Stimulated activated CD4-positive, alpha-beta T cell treated with anti-CD3 and anti-CD28 coated beads, Interleukin-1b, Interleukin-23, amount 100 ng/mL, for 48 hours (primary cell): Measurements from ENCODE around the gene PDE7B.
"Not testable (repeated sequence)": the region's sequence is repeated elsewhere in the genome, so short reads cannot be mapped to it uniquely, and the experiment has no call there.

ENCODE experiments used
- DNase-seq: peaks from one replicate; pipeline ENCODE4 v3.0.0-alpha.2; 2020

The PDE7B gene

DNA sequence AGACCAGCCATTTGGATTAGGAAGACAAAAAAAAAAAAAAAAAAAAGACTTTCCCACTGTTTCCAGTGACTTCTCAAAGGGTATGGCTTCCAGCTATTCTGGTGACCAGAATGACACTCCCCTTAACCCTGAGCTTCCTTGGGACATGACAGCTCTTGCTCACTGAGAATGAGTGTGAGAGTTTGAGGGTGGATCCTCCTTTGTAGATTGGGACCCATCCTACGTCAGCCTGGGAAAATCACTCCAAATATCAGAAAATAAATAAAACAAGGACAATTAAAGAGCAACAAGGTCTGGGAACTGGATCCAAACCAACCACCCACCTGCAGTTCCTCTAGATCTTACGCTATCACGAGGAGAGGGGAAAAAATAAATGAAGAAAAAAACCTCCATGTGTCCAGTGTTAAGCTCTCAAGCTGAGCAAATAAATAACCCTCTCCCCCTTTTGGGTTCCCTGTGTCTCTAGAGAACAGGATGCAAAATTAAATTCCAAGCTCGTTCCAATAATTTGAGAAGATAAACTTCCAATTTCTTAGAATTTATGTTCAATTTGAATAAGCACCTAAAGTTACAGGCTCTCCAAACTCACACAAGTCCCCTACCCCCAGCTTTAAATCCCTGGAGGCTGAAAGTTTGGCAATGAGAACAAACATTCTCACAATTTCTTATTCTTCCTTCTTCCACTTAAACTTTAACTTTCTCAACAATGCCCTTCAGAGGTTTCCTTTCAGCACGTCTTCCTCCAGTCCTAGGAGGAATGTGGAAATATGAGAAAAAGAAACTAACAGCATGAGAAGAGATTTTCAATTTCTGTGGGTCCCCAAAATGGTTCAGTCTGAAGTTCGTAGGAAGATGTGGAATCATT lies 228.4 kb downstream of the PDE7B start:
- DNase-seq = no peak

DNA sequence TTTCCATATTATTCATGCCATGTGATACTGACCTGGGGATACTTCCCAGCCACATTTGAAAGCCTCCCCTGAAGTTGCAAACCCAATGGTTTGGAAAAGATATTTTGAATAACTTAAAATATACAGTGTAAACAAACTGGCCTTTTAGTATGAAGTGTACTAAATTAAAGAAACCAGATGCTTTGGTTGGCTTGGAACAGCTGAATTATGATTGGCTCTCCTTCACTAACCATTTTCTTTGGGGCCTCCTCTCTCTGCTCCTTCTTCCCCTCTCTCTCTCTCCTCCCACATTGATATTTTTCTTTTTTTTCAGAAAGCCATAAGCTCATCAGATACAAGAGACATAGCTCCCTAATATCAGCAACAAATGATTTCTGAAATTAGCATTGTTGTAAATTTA lies 232.0 kb downstream of the PDE7B start:
- no peak for DNase-seq

DNA sequence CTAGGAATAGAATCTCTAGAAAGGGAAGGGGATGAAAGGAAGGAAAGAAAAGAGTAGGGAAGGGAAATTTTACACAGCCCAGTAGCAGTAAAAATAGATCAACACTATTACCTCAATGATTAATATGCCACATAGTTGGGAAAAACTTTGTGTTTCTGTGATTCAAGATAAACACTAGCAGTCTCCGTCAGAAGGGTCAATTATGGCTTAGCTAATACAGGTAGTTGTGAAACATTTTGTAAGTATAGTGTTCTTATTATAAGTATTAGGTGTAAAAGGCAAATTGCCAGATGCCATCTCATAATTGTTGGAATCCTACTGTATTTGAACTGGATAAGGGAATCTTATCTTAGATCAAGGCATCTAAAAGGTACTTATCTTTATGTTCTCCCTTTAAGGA lies 232.9 kb downstream of the PDE7B start:
- no peak for DNase-seq

DNA sequence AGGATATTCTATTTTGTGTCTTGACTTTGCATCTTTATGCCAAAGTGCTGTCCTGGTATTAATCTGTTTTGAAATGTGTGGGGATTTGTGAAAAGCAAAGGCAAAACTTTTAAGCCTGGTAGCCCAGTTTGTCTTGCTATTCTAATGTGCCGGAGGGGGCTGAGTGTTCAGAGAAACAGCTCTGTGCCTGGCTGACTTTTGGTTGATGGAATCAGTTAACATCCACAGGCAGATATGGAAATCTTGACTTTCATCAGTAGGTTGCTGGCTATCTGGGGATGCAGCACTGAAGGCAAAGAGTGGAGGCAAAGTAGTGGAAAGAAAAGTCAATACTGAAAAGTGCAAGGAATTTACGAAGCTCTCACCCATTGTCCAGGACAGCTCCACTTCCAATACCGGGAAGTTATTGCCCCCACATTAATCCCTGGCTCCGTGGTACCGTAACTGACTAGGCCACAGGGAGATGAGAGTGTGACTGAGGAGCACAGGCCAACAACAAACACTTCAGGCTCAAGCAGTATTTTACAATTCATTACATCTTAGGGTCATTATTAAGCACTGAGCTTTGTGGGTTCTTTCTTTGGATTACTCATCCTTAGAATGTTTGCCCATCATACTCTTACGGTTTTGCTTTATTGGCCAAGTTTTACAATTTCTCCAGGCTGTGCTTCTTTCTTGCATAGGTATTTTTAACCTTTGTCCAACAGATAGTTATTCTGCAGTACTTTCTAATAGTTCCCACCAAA lies 234.0 kb downstream of the PDE7B start:
- DNase-seq = no peak

DNA sequence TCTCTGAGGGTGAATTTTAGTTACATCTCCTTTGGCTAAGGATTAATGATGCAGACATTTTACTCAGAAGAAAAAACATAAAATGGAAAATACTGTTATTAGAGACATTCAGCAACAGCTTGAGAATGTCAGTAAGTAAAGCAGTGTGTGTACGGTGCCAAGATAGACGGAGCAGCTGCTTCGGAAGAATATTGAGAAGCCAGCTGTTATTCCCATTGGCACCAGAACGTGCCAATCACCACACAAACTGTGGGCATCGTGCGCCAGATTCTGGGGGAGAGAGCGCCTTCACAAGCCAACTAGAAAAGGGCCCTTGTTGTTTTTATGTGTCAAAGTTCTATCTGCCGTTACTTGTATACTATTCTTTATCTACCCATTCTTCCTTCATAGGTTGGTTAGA lies 235.2 kb downstream of the PDE7B start:
- DNase-seq = no peak

DNA sequence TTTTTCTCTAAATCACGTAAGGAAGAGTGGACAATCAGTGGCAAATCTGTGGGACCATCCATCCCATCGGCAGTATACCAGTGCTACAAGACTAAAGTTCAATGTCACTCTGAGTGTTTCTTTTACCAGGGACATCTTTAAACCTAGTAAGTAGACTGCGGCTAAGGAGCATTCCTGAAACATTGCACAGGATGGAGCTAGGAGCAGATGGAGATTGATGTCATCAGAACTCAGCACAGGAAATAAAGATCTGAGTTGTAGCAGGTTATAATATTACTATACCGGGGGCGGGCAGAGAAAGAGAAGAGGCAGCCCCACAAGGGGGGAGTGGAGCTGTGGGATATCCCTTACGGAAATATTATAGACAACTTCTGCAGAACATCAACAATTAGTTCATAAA lies 236.5 kb downstream of the PDE7B start:
- DNase-seq = no peak

GRCh38 chr6:136088693-136089092 lies 237.2 kb downstream of the PDE7B start:
- no peak for DNase-seq

- DNase-seq = no peak
Measured at GRCh38 chr6:136089876-136090275, 238.4 kb downstream of the PDE7B start.

DNA sequence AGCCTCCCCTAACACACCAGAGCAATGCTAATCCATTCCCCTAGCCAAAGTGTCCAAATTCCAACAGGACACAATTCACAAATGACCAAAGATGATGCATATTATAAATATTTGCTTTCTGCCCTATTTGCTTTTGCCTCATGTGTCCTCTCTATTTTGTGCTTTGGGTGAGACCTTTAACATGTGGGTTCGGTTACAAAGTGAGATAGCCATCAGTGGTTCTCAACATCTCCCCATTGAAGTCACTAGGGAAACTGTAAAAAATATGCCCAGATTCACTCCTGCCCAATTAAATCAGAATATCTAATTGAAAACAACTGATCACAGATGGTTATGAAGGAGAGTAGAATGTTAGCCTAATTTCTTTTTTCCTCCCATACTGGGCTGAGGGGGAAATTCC lies 239.4 kb downstream of the PDE7B start:
- DNase-seq = no peak

GRCh38 chr6:136092897-136093296 lies 241.4 kb downstream of the PDE7B start:
- DNase-seq = no peak

DNA sequence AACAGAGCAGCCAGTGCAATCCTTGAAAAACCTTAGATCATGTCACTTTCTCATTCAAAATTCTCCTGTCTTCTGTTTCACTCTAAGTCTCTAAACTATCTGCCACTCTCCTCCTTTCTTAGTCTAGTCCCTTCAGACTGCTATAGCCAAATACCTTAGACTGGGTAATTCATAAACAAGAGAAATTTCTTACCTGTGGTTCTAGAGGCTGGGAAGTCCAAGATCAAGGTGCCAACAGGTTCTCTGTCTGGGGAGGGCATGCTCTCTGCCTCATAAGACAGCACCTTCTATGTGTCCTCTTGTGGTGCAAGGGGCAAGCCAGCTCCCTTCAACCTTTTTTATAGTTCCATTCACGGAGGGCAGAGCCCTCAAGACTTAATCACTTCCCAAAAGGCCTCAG lies 242.3 kb downstream of the PDE7B start:
- DNase-seq = no peak

DNA sequence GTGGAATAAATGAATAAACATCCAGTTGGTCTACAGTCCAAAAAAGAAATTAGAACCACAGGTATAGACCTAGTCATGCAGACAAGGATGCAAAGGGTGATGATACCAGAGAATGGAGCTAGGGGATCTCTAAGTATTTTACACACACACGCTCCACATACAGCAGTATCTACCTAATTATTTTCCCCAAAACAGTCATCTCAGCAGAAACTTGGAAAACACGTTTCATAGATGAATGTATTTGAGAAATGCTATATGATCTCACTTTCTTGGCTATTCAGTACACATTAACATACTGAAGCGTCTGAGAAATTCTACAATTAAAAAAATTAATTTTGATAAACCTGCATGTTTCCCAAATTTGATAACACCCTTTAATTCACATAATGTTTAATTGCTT lies 243.3 kb downstream of the PDE7B start:
- DNase-seq = no peak

DNA sequence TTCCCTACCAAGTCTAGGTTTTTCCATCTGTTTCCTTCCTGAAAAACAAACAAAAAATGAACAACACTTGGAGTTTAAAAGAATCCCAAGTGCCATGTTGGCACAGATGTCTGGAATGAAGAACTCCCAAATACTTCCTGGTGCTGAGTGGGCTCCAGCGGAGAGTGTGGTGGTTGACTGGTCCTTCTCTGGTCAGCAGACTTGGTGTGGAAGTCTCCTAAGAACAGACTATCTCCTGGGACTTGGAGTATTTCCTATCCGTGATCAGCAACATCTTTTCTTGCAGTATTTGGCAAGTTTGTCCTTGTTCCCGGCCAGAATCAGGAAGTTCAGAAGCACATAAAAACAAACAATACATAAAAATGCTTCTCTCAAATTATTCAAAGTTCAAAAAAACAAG lies 244.5 kb downstream of the PDE7B start:
- DNase-seq = no peak

DNA sequence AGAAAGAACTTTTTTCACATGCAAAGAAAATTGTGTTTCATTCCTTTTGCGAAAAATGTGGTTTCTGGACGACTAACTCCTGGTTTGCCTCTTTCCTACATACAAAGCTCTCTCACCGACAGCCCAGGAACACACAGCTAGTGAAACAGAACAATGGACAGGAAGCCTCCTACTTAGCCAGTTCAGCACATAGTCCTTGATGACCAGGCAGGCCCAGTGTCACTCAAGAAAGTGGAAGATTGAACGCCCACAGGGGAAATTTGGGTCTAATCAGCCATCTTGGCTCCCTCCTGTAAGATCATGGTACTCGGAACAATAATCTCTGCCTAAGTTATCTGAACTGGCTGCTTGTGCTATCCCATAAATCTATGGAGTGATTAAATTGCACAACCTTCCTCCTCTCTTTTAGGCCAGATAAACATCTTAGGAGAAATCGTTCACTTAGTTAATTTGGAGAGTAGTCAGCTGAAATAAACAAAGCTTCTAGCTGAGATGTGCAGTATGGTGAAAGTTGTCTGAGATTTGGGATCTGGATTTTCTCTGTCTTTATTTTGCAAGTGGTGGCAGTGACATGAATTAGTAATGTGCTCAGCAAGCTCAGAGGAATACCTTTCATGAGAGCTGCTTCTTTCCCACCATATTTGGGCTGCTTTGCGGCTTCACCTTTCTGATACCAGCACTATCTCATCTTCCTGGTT lies 251.6 kb downstream of the PDE7B start:
- DNase-seq = no peak

GRCh38 chr6:136103763-136104311 lies 252.3 kb downstream of the PDE7B start:
- no peak for DNase-seq

DNA sequence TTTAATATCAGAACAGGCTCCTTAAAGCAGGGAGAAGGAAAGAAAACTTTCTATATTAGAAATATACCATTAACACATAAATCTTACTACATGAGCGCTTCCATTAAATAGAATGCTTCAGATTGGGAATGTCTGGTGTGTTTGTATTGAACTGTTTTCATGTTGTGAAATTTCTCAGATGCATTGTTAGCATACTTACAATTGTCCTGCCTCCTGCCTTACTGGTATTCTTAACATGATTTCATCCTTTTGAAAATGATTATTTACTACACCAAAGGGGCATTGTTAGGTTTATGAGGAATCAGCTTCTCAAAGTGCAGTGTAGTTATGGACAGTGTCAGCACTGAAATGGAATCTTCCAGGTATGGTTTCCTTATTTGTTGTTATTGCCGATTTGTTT lies 253.1 kb downstream of the PDE7B start:
- no peak for DNase-seq

- DNase-seq = not testable (repeated sequence)
Measured at GRCh38 chr6:136105797-136106196, 254.3 kb downstream of the PDE7B start.

GRCh38 chr6:136108361-136108945 lies 257.0 kb downstream of the PDE7B start:
- DNase-seq = no peak

DNA sequence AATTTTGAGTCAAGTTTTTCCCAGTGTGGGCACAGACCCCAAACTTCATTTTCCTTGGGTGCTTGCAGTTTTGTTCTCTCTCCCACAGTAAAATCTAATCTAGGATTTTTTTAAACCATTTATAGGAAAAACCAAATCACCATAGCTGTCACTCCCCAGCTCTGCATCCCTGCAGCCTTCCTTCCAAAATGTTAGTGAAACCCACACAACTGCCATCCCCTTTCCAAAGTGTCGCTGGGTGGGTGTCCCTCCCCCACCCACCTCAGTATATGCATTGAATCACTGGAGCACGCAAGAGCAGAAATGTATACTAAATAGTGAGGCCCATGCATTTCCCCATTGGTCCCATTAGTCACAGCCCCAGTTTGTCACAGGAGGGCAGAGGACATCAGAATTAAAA lies 260.3 kb downstream of the PDE7B start:
- DNase-seq = no peak

DNA sequence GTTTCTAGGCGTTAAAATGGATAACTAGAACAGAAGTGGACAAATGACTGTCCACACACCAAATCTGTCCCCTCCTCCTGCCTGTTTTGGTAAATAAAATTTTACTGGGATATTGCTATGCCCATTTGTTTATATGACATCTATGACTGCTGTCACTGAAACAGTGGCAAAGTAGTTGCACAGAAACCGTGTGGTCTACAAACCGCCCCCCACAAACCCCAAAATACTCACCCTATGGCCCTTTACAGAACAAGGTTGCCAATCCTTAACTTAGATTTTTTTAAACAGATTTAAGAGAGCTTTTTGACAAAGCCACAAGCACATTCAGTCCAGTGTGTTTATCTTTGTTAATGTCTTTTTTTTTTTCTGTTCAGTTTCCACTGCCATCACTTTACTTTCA lies 260.8 kb downstream of the PDE7B start:
- DNase-seq = no peak

GRCh38 chr6:136113736-136114173 lies 262.3 kb downstream of the PDE7B start:
- DNase-seq = no peak

DNA sequence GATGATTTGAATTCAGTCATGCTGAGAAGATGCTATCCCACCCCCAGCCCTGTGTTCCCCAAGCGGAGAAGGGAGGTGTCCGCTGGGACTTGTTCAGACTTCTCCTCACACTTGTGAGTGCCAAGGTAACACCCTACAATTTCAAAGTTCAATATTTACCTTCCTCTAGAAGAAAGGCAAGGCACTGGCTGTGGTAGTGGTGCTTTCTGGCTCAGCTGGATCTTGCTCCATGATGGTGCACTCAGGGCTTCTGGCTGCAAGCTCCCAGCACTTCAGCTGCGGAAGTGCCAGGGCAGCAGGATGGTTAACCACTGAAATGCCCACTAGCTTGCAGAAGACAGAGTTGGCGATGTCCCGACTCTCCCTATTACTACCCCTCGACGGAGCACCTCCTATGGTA lies 263.2 kb downstream of the PDE7B start:
- DNase-seq = no peak

DNA sequence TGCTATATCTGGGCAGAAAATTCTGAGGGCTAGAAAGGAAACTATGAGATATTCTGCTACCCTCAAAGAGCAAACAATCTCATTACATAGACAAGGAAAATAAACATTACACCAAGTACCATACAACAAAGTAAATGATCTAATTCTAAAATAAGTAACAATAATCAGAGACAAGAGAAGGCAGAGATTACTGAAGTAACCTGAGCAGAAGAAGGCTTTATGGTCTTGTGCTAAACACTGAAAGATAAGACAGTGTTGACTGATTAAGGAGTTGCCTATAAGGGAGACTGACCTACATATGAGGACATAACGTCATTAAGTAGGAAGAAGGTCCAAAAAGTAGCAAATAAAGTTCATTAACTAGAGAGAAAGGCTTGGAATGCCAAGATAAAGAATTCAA lies 264.4 kb downstream of the PDE7B start:
- DNase-seq = no peak
